K562 (cell line): ENCODE results near the gene RPL3. TPM values are rescaled to one million over a fixed set of nuclear protein-coding genes. Genes with fewer than 3 reads are reported as not detected.
A peak's percentile ranks its signal among the peaks of the same experiment; 100 is the strongest.
"Not testable (repeated sequence)": the region's sequence is repeated elsewhere in the genome, so short reads cannot be mapped to it uniquely, and the experiment has no call there.

Experiments
- ATAC-seq: fragments of 200-7000 bp; cut with Tn5 transposase; 3 replicates; pipeline ENCODE4 v1.9.1; 2020; ENCODE audit warnings: moderate library complexity
- BruUV-seq: library from RNA; stranded (reverse); fragments of 400-500 nt; replicated peaks from 2 replicates; lab custom pipeline; 2021; lab: Mats Ljungman, UMichigan
- CTCF ChIA-PET: fragments of 300-600 bp; formaldehyde crosslinking; extraction: SDS; loops from one replicate; lab custom pipeline; 2021; ENCODE audit warnings: low intra/inter-chr PET ratio; lab: Yijun Ruan, JAX
- POLR2A ChIA-PET: fragments of 300-600, 350-650 bp; sonication (Branson Sonifier 250); formaldehyde crosslinking; extraction: SDS; loops from one replicate; lab custom pipeline; 2021; ENCODE audit warnings: antibody characterized with exemption, inconsistent platforms; lab: Yijun Ruan, JAX
- DNase-seq, 4 experiments: peaks; one replicate each; pipeline versions ENCODE4 v3.0.0 to v3.0.0-alpha.2; 2011 to 2018; ENCODE audit warnings: low spot score in 3 of 4, mixed read lengths in 3 of 4; ENCODE audit errors: extremely low read depth in 1 of 4
- FAIRE-seq: peaks from 2 replicates; lab custom pipeline; 2011; peaks lifted over from hg19 to GRCh38; lab: Jason Lieb, UNC
- H2AFZ ChIP-seq: 2 replicates; pipeline ENCODE4 v1.6.0; 2011; ENCODE audit warnings: low read depth, low read length, control low read depth, inconsistent platforms
- H3K27ac ChIP-seq: fragments of 200-600 bp; 3 replicates; pipeline ENCODE4 v1.8.0; 2011; ENCODE audit warnings: low read depth, mild to moderate bottlenecking, control low read depth, inconsistent platforms, low read length, moderate library complexity, mixed read lengths; ENCODE audit errors: extremely low read depth
- H3K27me3 ChIP-seq, 2 experiments: fragments of 300-600 bp in 1 of 2; 2 replicates in 1 of 2; 3 replicates in 1 of 2; pipeline versions ENCODE4 v1.6.0 to v1.8.0; 2011; ENCODE audit warnings: inconsistent platforms in 2 of 2, low read length in 2 of 2, mild to moderate bottlenecking in 1 of 2, mixed read lengths in 1 of 2, moderate library complexity in 1 of 2; ENCODE audit not compliant: control insufficient read depth in 2 of 2, insufficient read depth in 2 of 2
- H3K36me3 ChIP-seq: fragments of 300-600 bp; 3 replicates; pipeline ENCODE4 v1.8.0; 2011; ENCODE audit warnings: mild to moderate bottlenecking, low read length, inconsistent platforms; ENCODE audit not compliant: control insufficient read depth, insufficient read depth
- H3K4me1 ChIP-seq, 2 experiments: fragments of 200-600 bp in 1 of 2; replicated peaks in 1 of 2; 2 replicates in 1 of 2; 3 replicates in 1 of 2; pipeline versions ENCODE4 v1.5.1 to v1.8.0; 2011; ENCODE audit warnings: inconsistent platforms in 2 of 2, low read length in 2 of 2, mild to moderate bottlenecking in 1 of 2, mixed read lengths in 1 of 2, moderate library complexity in 1 of 2; ENCODE audit not compliant: control insufficient read depth in 2 of 2, insufficient read depth in 2 of 2
- H3K4me2 ChIP-seq: 2 replicates; pipeline ENCODE4 v1.6.1; 2011; ENCODE audit warnings: low read length, control low read depth, inconsistent platforms, mixed read lengths; ENCODE audit not compliant: insufficient read depth
- H3K4me3 ChIP-seq: fragments of 200-600 bp; sonication (generic), shearing (Covaris generic); 2 replicates; pipeline ENCODE4 v1.5.1; 2016; ENCODE audit warnings: control low read depth, inconsistent platforms
- H3K79me2 ChIP-seq: fragments of 200-600 bp; 3 replicates; pipeline ENCODE4 v1.8.0; 2011; ENCODE audit warnings: low read length, inconsistent platforms; ENCODE audit not compliant: control insufficient read depth, insufficient read depth
- H3K9ac ChIP-seq, 2 experiments: 2 replicates each; pipeline versions ENCODE4 v1.6.0 to v1.6.1; 2011; ENCODE audit warnings: low read depth in 2 of 2, low read length in 2 of 2, control low read depth in 1 of 2, inconsistent platforms in 1 of 2, mild to moderate bottlenecking in 1 of 2, mixed read lengths in 1 of 2; ENCODE audit not compliant: insufficient read depth in 1 of 2
- H3K9me1 ChIP-seq: one replicate; pipeline ENCODE4 v1.6.0; 2011; ENCODE audit warnings: inconsistent platforms, mild to moderate bottlenecking, low read length, moderate library complexity; ENCODE audit not compliant: control insufficient read depth, insufficient read depth
- H3K9me3 ChIP-seq: replicated peaks from 2 replicates; pipeline ENCODE4 v1.5.1; 2011; ENCODE audit warnings: low read depth, low read length, inconsistent platforms; ENCODE audit not compliant: control insufficient read depth, insufficient read depth
- H4K20me1 ChIP-seq: replicated peaks from 2 replicates; pipeline ENCODE4 v1.6.1; 2011; ENCODE audit warnings: low read length, inconsistent platforms, mixed read lengths; ENCODE audit not compliant: control insufficient read depth, insufficient read depth
- CAMTA2 ChIP-seq: fragments of 250-450 bp; sonication (Bioruptor Pico); conservative IDR thresholded peaks from 2 replicates; pipeline ENCODE4 v1.5.1; 2022
- CCNT2 ChIP-seq: IDR thresholded peaks from 2 replicates; pipeline ENCODE4 v1.6.1; 2011; ENCODE audit warnings: borderline replicate concordance, low read depth, mild to moderate bottlenecking, moderate library complexity, mixed read lengths, low read length; ENCODE audit not compliant: insufficient read length; ENCODE audit errors: extremely low read depth
- KLF13 ChIP-seq: fragments of 450-650 bp; IDR thresholded peaks from 2 replicates; pipeline ENCODE4 v1.6.1; 2016; ENCODE audit warnings: missing genetic modification characterization, low read depth, mild to moderate bottlenecking, missing compliant biosample characterization, moderate library complexity, borderline replicate concordance
- PATZ1 ChIP-seq: fragments of 250-450 bp; sonication (Bioruptor Pico); IDR thresholded peaks from 2 replicates; pipeline ENCODE4 v1.5.0; 2020; ENCODE audit warnings: mild to moderate bottlenecking, borderline replicate concordance
- PHB ChIP-seq: fragments of 250-450 bp; sonication (Bioruptor Pico); IDR thresholded peaks from 2 replicates; pipeline ENCODE4 v1.5.0; 2021
- THRAP3 ChIP-seq: fragments of 450-650 bp; IDR thresholded peaks from 2 replicates; pipeline ENCODE4 v1.6.1; 2016; ENCODE audit warnings: mild to moderate bottlenecking, inconsistent platforms, borderline replicate concordance
- ZBTB12 ChIP-seq: fragments of 250-450 bp; sonication (Bioruptor Pico); IDR thresholded peaks from 2 replicates; pipeline ENCODE4 v1.4.0; 2020
- ZFP30 ChIP-seq: fragments of 250-450 bp; sonication (Bioruptor Pico); IDR thresholded peaks from 2 replicates; pipeline ENCODE4 v1.8.0; 2022; ENCODE audit warnings: moderate library complexity, mild to moderate bottlenecking, inconsistent platforms, borderline replicate concordance
- ZKSCAN1 ChIP-seq: fragments of 150-350 bp; IDR thresholded peaks from 2 replicates; pipeline ENCODE4 v1.6.1; 2016; ENCODE audit warnings: low read depth, low read length
- ZNF561 ChIP-seq: fragments of 450-650 bp; formaldehyde crosslinking; conservative IDR thresholded peaks from 2 replicates; pipeline ENCODE4 v1.4.0; 2020; ENCODE audit warnings: mild to moderate bottlenecking, moderate library complexity
- WGBS: fragments of 100-300 bp; shearing (Covaris generic); methylation state at CpG from one replicate; pipeline ENCODE4 v1.1.6; 2016; ENCODE audit warnings: low coverage, mixed read lengths; ENCODE audit not compliant: insufficient coverage; ENCODE audit errors: missing lambda C conversion rate; 5-methylcytosine and 5-hydroxymethylcytosine counted together
- in situ Hi-C: fragments of 300-500 bp; cut with MboI; formaldehyde crosslinking; loops from 4 replicates; pipeline ENCODE4 v1.15.0; 2018; ENCODE audit warnings: inconsistent platforms, mixed read lengths
- intact Hi-C: fragments of 100-400 bp; cut with micrococcal nuclease; formaldehyde crosslinking; loops from 2 replicates; pipeline ENCODE4 v1.14.2; 2022
- polyA plus RNA-seq, 8 experiments: library from polyadenylated mRNA; depleted of rRNA in 4 of 8; stranded (reverse) in 5 of 8; unstranded in 3 of 8; fragments of >200 nt; fragmentation: Nextera tagmentation in 2 of 8; fragmentation: Illumina TruSeq in 1 of 8; extraction: Ambion mirVana in 2 of 8; extraction: Trizol in 1 of 8; gene quantifications; 2 replicates each; pipeline versions ENCODE4 v1.2.1 to v1.2.3, GENCODE V29; 2011 to 2014; ENCODE audit warnings: inconsistent platforms in 1 of 8, missing spikeins in 1 of 8
- total RNA-seq, 7 experiments: library from RNA; depleted of rRNA in 6 of 7; stranded (reverse); fragments of >200 nt in 6 of 7; fragmentation: Illumina TruSeq in 2 of 7; extraction: Trizol in 2 of 7; gene quantifications; 2 replicates each; pipeline versions ENCODE4 v1.2.1 to v1.2.3, GENCODE V29; 2011 to 2021; ENCODE audit warnings: low replicate concordance in 1 of 7

RPL3 gene
- total and polyA plus RNA-seq, 9 of the 15 experiments (the other 6 are each of a cell fraction or from before 2014, with no cell fraction given) = 1,624 to 4,066 (median 2,565) TPM

- POLR2A ChIA-PET = interaction anchor here (1.7 kb wide), 1 partner anchor 23 kb away, joined by 5 read pairs; no protein-coding TSS in a partner anchor
- no peaks in the 10 kb centered on the region for H3K9me1 ChIP-seq
- H3K79me2 ChIP-seq = no peaks in the 10 kb centered on the region
- H3K4me1 ChIP-seq = peaks cover 0 to 5% of the 10 kb centered on the region in 2 experiments; a peak in 3 of 5 replicates
- 0 out of 2 replicates have a peak overlapping the region, but pooled peaks have one; percentile 24 for H2AFZ ChIP-seq
- CTCF ChIA-PET = interaction anchor here (0.7 kb wide), 1 partner anchor 328 kb away, joined by 3 read pairs; no protein-coding TSS in a partner anchor
- intact Hi-C loops (no loop called here), in situ Hi-C loops (no loop called here)
- no peak overlapping the region for H3K4me3 ChIP-seq
- no peaks in the 10 kb centered on the region for H3K9me3 ChIP-seq
- H3K9ac ChIP-seq = no peak overlapping the region
- no peaks in the 10 kb centered on the region for H3K36me3 ChIP-seq
- BruUV-seq = no TSS peak
- no peaks in the 10 kb centered on the region for H4K20me1 ChIP-seq
- no peak overlapping the region for H3K27ac ChIP-seq
- 43% methylated on average over 3 of the region's 3 CpGs for WGBS
- FAIRE-seq (no peak), ATAC-seq (no peak), DNase-seq (peak in 1 of 4 experiments; percentile 2)
- TF ChIP-seq ZKSCAN1 (no peak), ZFP30 (CRISPR knock-in tag) (no peak), THRAP3 (no peak), PHB (CRISPR knock-in tag) (no peak), CAMTA2 (CRISPR knock-in tag) (no peak), PATZ1 (CRISPR knock-in tag) (no peak), CCNT2 (no peak), ZBTB12 (no peak), KLF13 (no peak), ZNF561 (no peak)
- H3K27me3 ChIP-seq = no peaks in the 10 kb centered on the region
- H3K4me2 ChIP-seq = no peak overlapping the region
These were observed 21.8 kb upstream of the RPL3 start for GRCh38 chr22:39341179-39341578.

GRCh38 chr22:39339775-39340174 is 20.4 kb upstream of the RPL3 start:
- H2AFZ ChIP-seq, H3K4me2 ChIP-seq, in situ Hi-C loops, H3K4me1 ChIP-seq, intact Hi-C loops, H3K36me3 ChIP-seq, BruUV-seq, H3K9me1 ChIP-seq, FAIRE-seq, DNase-seq, H3K27me3 ChIP-seq, H3K9ac ChIP-seq, H4K20me1 ChIP-seq, H3K79me2 ChIP-seq, H3K27ac ChIP-seq, H3K4me3 ChIP-seq, ATAC-seq, H3K9me3 ChIP-seq, CTCF ChIA-PET: not testable (repeated sequence)
- WGBS = 77% methylated on average over 4 of the region's 7 CpGs
- POLR2A ChIA-PET = interaction anchor here (1.3 to 2.1 kb wide), 2 partner anchors 20 to 21 kb away, joined by 3 to 8 read pairs; partner anchors contain the start of gene RPL3
